DOHH2 (cell line): ENCODE results near the gene RPS3A.

Source experiments
- H3F3A ChIP-seq: fragments of 200-600 bp; sonication (generic), shearing (Covaris generic); 2 replicates; pipeline ENCODE4 v1.6.0; 2016; ENCODE audit warnings: antibody characterized with exemption, mild to moderate bottlenecking; ENCODE audit not compliant: control insufficient read depth, insufficient read depth
- H3K27ac ChIP-seq: fragments of 200-600 bp; sonication (generic); 2 replicates; pipeline ENCODE4 v1.5.1; 2014; ENCODE audit warnings: low read depth, mild to moderate bottlenecking, low read length, moderate library complexity
- H3K27me3 ChIP-seq: fragments of 200-600 bp; sonication (generic); 2 replicates; pipeline ENCODE4 v1.6.1; 2014; ENCODE audit warnings: mild to moderate bottlenecking, low read length, mixed read lengths; ENCODE audit not compliant: control insufficient read depth
- H3K36me3 ChIP-seq: fragments of 200-600 bp; sonication (generic); 2 replicates; pipeline ENCODE4 v1.6.1; 2014; ENCODE audit warnings: mild to moderate bottlenecking, low read length, moderate library complexity, mixed read lengths; ENCODE audit not compliant: control insufficient read depth
- H3K4me1 ChIP-seq: fragments of 200-600 bp; sonication (generic); 2 replicates; pipeline ENCODE4 v1.6.1; 2014; ENCODE audit warnings: mild to moderate bottlenecking, low read length, mixed read lengths; ENCODE audit not compliant: control insufficient read depth
- H3K4me2 ChIP-seq: fragments of 200-600 bp; sonication (generic); 2 replicates; pipeline ENCODE4 v1.6.0; 2014; ENCODE audit warnings: mild to moderate bottlenecking, low read length, moderate library complexity
- H3K4me3 ChIP-seq: fragments of 200-600 bp; sonication (generic); 2 replicates; pipeline ENCODE4 v1.5.1; 2014; ENCODE audit warnings: mild to moderate bottlenecking, low read length, mixed read lengths
- H3K79me2 ChIP-seq: fragments of 200-600 bp; sonication (generic); 2 replicates; pipeline ENCODE4 v1.6.1; 2014; ENCODE audit warnings: mild to moderate bottlenecking, low read length, mixed read lengths; ENCODE audit not compliant: control insufficient read depth
- H3K9me2 ChIP-seq: fragments of 200-600 bp; sonication (generic); replicated peaks from 2 replicates; pipeline ENCODE4 v1.6.1; 2014; ENCODE audit warnings: mild to moderate bottlenecking, low read length, mixed read lengths; ENCODE audit not compliant: control insufficient read depth
- H3K9me3 ChIP-seq: fragments of 200-600 bp; sonication (generic); 2 replicates; pipeline ENCODE4 v1.6.1; 2014; ENCODE audit warnings: antibody characterized with exemption, low read length, mixed read lengths; ENCODE audit not compliant: control insufficient read depth, insufficient read depth
- H4K20me1 ChIP-seq: fragments of 200-600 bp; sonication (generic); 2 replicates; pipeline ENCODE4 v1.6.0; 2014; ENCODE audit warnings: low read depth, mild to moderate bottlenecking, antibody characterized with exemption, low read length, moderate library complexity; ENCODE audit not compliant: control insufficient read depth, insufficient read depth
- CTCF ChIP-seq: fragments of 200-600 bp; sonication (generic); IDR thresholded peaks from one replicate; pipeline ENCODE4 v1.5.1; 2014; ENCODE audit warnings: antibody characterized with exemption, mild to moderate bottlenecking, low read depth, low read length; ENCODE audit not compliant: poor library complexity, severe bottlenecking
- EZH2phosphoT487 ChIP-seq: fragments of 200-600 bp; sonication (generic); IDR thresholded peaks from 2 replicates; pipeline ENCODE4 v1.6.1; 2017; ENCODE audit warnings: borderline replicate concordance, mild to moderate bottlenecking, antibody characterized with exemption, low read length, moderate library complexity, mixed read lengths

Gene RPS3A

DNA sequence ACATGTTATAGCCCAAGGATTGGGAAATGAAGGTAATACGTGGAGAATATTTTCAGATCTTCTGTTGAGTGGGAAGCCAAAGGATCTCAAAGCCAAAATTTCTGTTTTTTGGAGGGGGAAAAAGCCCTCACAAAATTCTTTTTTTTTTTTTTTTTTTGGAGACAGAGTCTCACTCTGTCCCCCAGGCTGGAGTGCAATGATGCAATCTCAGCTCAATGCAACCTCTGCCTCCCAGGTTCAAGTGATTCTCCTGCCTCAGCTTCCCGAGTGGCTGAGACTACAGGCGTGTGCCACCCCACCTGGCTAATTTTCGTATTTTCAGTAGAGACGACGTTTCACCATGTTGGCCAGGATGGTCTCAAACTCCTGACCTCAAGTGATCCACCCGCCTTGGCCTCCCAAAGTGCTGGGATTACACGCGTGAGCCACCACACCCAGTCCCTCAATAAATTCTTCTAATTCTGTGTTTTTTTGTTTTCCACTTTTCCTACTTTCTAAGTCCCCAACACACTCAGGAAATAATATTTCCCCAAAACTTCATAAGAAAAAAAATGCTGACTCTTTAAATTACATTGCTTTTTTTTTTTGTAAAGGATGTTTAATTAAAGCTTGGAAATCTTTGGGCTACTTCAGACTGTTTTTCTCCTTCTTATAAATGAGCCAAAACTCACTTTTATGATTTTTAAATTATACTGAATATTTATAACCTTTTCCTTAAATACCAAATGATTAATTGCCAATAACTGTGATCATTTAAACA is 51.6 kb downstream of the RPS3A start:
- Histone ChIP-seq H3K36me3 (no peaks in the 10 kb centered on the region), H4K20me1 (no peaks in the 10 kb centered on the region), H3K27me3 (no peaks in the 10 kb centered on the region), H3F3A (no peaks in the 10 kb centered on the region), H3K4me1 (no peaks in the 10 kb centered on the region), H3K9me2 (no peaks in the 10 kb centered on the region), H3K9me3 (no peaks in the 10 kb centered on the region), H3K4me2 (no peak overlapping the region), H3K4me3 (no peak overlapping the region), H3K27ac (no peak overlapping the region), H3K79me2 (no peaks in the 10 kb centered on the region)
- TF ChIP-seq CTCF = no peak
- TF ChIP-seq EZH2phosphoT487 = no peak

- Histone ChIP-seq H3K4me2 (no peak overlapping the region), H3K27me3 (no peaks in the 10 kb centered on the region), H3K9me3 (no peaks in the 10 kb centered on the region), H4K20me1 (no peaks in the 10 kb centered on the region), H3F3A (no peaks in the 10 kb centered on the region), H3K4me1 (no peaks in the 10 kb centered on the region), H3K36me3 (no peaks in the 10 kb centered on the region), H3K79me2 (no peaks in the 10 kb centered on the region), H3K27ac (no peak overlapping the region), H3K4me3 (no peak overlapping the region), H3K9me2 (no peaks in the 10 kb centered on the region)
- TF ChIP-seq EZH2phosphoT487 = no peak
- TF ChIP-seq CTCF = no peak
Measured at GRCh38 chr4:151152028-151152427, 52.6 kb downstream of the RPS3A start.

DNA sequence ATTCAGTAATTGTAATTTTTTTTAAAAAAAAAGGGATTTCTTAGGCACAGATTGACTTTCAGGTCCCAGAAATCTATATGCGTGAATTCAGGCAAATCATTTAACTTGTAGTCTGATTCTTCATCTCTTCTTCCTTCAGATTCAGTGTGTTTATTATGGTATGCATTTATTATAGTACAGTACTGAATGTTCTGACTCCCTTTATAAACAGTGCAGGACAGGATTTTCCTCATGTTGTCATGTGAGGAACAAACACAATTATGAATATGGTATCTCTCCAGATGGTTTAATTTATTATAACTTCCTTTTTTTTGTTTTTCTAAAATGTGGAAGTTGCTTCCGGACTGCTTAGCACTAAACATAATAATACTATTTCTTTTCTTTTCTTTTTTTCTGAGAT is 54.2 kb downstream of the RPS3A start:
- Histone ChIP-seq H3K36me3 (no peaks in the 10 kb centered on the region), H3F3A (no peaks in the 10 kb centered on the region), H3K9me2 (no peaks in the 10 kb centered on the region), H3K27ac (no peak overlapping the region), H3K9me3 (no peaks in the 10 kb centered on the region), H4K20me1 (no peaks in the 10 kb centered on the region), H3K79me2 (no peaks in the 10 kb centered on the region), H3K4me1 (no peaks in the 10 kb centered on the region), H3K27me3 (no peaks in the 10 kb centered on the region), H3K4me2 (no peak overlapping the region), H3K4me3 (no peak overlapping the region)
- TF ChIP-seq CTCF = no peak
- TF ChIP-seq EZH2phosphoT487 = no peak
